Islet precursor cell (in vitro differentiated cells): ENCODE data around the gene LAIR1.
"Not testable (repeated sequence)": the region's sequence is repeated elsewhere in the genome, so short reads cannot be mapped to it uniquely, and the experiment has no call there.

Experiments used
- DNase-seq: peaks from one replicate; pipeline ENCODE4 v3.0.0-alpha.2; 2018

LAIR1 gene

GRCh38 chr19:54338521-54338920 lies 26.2 kb downstream of the LAIR1 start:
- DNase-seq = no peak

GRCh38 chr19:54337858-54338230 lies 26.9 kb downstream of the LAIR1 start:
- DNase-seq = no peak

GRCh38 chr19:54336893-54337857 lies 27.6 kb downstream of the LAIR1 start:
- no peak for DNase-seq

GRCh38 chr19:54335979-54336892 lies 28.5 kb downstream of the LAIR1 start:
- DNase-seq = no peak

- DNase-seq = no peak
Observed at GRCh38 chr19:54335164-54335563, 29.6 kb downstream of the LAIR1 start.

- DNase-seq = no peak
Observed at GRCh38 chr19:54333586-54334298, 31.0 kb downstream of the LAIR1 start.

GRCh38 chr19:54332149-54332548 lies 32.6 kb downstream of the LAIR1 start:
- DNase-seq = no peak

GRCh38 chr19:54331626-54332025 lies 33.1 kb downstream of the LAIR1 start:
- no peak for DNase-seq

GRCh38 chr19:54329476-54330165 lies 35.1 kb downstream of the LAIR1 start:
- DNase-seq = no peak

- DNase-seq = not testable (repeated sequence)
Observed at GRCh38 chr19:54328781-54329180, 36.0 kb downstream of the LAIR1 start.

- DNase-seq = no peak
Observed at GRCh38 chr19:54325631-54326030, 39.1 kb downstream of the LAIR1 start.

- no peak for DNase-seq
Observed at GRCh38 chr19:54325194-54325621, 39.5 kb downstream of the LAIR1 start.

GRCh38 chr19:54324071-54324470 lies 40.7 kb downstream of the LAIR1 start:
- DNase-seq = no peak

- DNase-seq = not testable (repeated sequence)
Observed at GRCh38 chr19:54322934-54323333, 41.8 kb downstream of the LAIR1 start.

- DNase-seq = not testable (repeated sequence)
Observed at GRCh38 chr19:54322295-54322694, 42.4 kb downstream of the LAIR1 start.

GRCh38 chr19:54319892-54320670 lies 44.6 kb downstream of the LAIR1 start:
- no peak for DNase-seq

- DNase-seq = no peak
Observed at GRCh38 chr19:54319049-54319448, 45.7 kb downstream of the LAIR1 start.

GRCh38 chr19:54317965-54318240 lies 46.8 kb downstream of the LAIR1 start:
- DNase-seq = no peak

GRCh38 chr19:54317108-54317964 lies 47.4 kb downstream of the LAIR1 start:
- no peak for DNase-seq

- no peak for DNase-seq
Observed at GRCh38 chr19:54316746-54317107, 48.0 kb downstream of the LAIR1 start.

GRCh38 chr19:54315956-54316355 lies 48.8 kb downstream of the LAIR1 start:
- DNase-seq = no peak
